ENCODE results near the gene RNF31. TPM values are rescaled to one million over a fixed set of nuclear protein-coding genes. Genes with fewer than 3 reads are reported as not detected.

Gene RNF31
- total and polyA plus RNA-seq, 2 of the 13 experiments (the other 11 are each of a cell fraction or from before 2014, with no cell fraction given): 48.2 to 86.8 TPM

DNA sequence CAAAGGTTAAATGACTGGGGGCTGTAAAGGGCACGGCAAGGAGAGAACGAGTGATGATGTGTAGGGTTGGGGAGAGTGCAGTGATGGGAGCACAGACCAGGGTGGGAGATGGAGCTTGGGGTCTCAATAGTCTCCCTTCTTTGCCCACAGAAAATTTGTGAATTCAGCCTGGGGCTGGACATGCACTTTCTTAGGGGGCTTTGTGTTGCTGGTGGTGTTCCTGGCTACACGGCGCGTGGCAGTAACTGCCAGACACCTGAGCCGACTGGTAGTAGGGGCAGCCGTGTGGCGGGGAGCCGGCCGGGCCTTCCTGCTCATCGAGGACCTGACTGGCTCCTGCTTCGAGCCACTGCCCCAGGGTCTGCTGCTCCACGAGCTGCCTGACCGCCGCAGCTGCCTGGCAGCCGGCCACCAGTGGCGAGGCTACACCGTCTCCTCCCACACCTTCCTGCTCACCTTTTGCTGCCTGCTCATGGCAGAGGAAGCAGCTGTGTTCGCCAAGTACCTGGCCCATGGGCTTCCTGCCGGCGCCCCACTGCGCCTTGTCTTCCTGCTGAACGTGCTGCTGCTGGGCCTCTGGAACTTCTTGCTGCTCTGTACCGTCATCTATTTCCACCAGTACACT lies 15.1 kb upstream of the RNF31 start (continued):
- TF ChIP-seq, protein P1, sequence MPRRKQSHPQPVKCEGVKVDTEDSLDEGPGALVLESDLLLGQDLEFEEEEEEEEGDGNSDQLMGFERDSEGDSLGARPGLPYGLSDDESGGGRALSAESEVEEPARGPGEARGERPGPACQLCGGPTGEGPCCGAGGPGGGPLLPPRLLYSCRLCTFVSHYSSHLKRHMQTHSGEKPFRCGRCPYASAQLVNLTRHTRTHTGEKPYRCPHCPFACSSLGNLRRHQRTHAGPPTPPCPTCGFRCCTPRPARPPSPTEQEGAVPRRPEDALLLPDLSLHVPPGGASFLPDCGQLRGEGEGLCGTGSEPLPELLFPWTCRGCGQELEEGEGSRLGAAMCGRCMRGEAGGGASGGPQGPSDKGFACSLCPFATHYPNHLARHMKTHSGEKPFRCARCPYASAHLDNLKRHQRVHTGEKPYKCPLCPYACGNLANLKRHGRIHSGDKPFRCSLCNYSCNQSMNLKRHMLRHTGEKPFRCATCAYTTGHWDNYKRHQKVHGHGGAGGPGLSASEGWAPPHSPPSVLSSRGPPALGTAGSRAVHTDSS (CRISPR knock-in tag; conservative IDR thresholded peaks at IDR 0.05): 0 out of 2 replicates have a peak, but pooled peaks have one; percentile 53
- no peak for TF ChIP-seq ZNF160 (CRISPR knock-in tag; IDR thresholded peaks at IDR 0.05)
- TF ChIP-seq, protein P2, sequence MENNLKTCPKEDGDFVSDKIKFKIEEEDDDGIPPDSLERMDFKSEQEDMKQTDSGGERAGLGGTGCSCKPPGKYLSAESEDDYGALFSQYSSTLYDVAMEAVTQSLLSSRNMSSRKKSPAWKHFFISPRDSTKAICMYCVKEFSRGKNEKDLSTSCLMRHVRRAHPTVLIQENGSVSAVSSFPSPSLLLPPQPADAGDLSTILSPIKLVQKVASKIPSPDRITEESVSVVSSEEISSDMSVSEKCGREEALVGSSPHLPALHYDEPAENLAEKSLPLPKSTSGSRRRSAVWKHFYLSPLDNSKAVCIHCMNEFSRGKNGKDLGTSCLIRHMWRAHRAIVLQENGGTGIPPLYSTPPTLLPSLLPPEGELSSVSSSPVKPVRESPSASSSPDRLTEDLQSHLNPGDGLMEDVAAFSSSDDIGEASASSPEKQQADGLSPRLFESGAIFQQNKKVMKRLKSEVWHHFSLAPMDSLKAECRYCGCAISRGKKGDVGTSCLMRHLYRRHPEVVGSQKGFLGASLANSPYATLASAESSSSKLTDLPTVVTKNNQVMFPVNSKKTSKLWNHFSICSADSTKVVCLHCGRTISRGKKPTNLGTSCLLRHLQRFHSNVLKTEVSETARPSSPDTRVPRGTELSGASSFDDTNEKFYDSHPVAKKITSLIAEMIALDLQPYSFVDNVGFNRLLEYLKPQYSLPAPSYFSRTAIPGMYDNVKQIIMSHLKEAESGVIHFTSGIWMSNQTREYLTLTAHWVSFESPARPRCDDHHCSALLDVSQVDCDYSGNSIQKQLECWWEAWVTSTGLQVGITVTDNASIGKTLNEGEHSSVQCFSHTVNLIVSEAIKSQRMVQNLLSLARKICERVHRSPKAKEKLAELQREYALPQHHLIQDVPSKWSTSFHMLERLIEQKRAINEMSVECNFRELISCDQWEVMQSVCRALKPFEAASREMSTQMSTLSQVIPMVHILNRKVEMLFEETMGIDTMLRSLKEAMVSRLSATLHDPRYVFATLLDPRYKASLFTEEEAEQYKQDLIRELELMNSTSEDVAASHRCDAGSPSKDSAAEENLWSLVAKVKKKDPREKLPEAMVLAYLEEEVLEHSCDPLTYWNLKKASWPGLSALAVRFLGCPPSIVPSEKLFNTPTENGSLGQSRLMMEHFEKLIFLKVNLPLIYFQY (CRISPR knock-in tag; IDR thresholded peaks at IDR 0.05; ENCODE audit: borderline replicate concordance): no peak
- TF ChIP-seq ZNF629 (CRISPR knock-in tag; conservative IDR thresholded peaks at IDR 0.05): no peak
- TF ChIP-seq ZIK1 (CRISPR knock-in tag; IDR thresholded peaks at IDR 0.05; ENCODE audit: borderline replicate concordance, low read depth): 0 out of 2 replicates have a peak, but pooled peaks have one; percentile 4
- TF ChIP-seq ZNF225 (CRISPR knock-in tag; IDR thresholded peaks at IDR 0.05): peak; percentile 53; the same call in 1 of the 2 replicates
- TF ChIP-seq, protein P3, sequence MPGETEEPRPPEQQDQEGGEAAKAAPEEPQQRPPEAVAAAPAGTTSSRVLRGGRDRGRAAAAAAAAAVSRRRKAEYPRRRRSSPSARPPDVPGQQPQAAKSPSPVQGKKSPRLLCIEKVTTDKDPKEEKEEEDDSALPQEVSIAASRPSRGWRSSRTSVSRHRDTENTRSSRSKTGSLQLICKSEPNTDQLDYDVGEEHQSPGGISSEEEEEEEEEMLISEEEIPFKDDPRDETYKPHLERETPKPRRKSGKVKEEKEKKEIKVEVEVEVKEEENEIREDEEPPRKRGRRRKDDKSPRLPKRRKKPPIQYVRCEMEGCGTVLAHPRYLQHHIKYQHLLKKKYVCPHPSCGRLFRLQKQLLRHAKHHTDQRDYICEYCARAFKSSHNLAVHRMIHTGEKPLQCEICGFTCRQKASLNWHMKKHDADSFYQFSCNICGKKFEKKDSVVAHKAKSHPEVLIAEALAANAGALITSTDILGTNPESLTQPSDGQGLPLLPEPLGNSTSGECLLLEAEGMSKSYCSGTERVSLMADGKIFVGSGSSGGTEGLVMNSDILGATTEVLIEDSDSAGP (CRISPR knock-in tag; IDR thresholded peaks at IDR 0.05; ENCODE audit: borderline replicate concordance): no peak
- TF ChIP-seq, protein P4, sequence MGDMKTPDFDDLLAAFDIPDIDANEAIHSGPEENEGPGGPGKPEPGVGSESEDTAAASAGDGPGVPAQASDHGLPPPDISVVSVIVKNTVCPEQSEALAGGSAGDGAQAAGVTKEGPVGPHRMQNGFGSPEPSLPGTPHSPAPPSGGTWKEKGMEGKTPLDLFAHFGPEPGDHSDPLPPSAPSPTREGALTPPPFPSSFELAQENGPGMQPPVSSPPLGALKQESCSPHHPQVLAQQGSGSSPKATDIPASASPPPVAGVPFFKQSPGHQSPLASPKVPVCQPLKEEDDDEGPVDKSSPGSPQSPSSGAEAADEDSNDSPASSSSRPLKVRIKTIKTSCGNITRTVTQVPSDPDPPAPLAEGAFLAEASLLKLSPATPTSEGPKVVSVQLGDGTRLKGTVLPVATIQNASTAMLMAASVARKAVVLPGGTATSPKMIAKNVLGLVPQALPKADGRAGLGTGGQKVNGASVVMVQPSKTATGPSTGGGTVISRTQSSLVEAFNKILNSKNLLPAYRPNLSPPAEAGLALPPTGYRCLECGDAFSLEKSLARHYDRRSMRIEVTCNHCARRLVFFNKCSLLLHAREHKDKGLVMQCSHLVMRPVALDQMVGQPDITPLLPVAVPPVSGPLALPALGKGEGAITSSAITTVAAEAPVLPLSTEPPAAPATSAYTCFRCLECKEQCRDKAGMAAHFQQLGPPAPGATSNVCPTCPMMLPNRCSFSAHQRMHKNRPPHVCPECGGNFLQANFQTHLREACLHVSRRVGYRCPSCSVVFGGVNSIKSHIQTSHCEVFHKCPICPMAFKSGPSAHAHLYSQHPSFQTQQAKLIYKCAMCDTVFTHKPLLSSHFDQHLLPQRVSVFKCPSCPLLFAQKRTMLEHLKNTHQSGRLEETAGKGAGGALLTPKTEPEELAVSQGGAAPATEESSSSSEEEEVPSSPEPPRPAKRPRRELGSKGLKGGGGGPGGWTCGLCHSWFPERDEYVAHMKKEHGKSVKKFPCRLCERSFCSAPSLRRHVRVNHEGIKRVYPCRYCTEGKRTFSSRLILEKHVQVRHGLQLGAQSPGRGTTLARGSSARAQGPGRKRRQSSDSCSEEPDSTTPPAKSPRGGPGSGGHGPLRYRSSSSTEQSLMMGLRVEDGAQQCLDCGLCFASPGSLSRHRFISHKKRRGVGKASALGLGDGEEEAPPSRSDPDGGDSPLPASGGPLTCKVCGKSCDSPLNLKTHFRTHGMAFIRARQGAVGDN (CRISPR knock-in tag; IDR thresholded peaks at IDR 0.05): peak; percentile 71
- TF ChIP-seq, protein P5, sequence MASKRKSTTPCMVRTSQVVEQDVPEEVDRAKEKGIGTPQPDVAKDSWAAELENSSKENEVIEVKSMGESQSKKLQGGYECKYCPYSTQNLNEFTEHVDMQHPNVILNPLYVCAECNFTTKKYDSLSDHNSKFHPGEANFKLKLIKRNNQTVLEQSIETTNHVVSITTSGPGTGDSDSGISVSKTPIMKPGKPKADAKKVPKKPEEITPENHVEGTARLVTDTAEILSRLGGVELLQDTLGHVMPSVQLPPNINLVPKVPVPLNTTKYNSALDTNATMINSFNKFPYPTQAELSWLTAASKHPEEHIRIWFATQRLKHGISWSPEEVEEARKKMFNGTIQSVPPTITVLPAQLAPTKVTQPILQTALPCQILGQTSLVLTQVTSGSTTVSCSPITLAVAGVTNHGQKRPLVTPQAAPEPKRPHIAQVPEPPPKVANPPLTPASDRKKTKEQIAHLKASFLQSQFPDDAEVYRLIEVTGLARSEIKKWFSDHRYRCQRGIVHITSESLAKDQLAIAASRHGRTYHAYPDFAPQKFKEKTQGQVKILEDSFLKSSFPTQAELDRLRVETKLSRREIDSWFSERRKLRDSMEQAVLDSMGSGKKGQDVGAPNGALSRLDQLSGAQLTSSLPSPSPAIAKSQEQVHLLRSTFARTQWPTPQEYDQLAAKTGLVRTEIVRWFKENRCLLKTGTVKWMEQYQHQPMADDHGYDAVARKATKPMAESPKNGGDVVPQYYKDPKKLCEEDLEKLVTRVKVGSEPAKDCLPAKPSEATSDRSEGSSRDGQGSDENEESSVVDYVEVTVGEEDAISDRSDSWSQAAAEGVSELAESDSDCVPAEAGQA (IDR thresholded peaks at IDR 0.05; ENCODE audit: low read depth): 0 out of 2 replicates have a peak, but pooled peaks have one; percentile 8
- TF ChIP-seq, protein P5 (CRISPR knock-in tag; IDR thresholded peaks at IDR 0.05; ENCODE audit: borderline replicate concordance): no peak

Data from HepG2 (cell line).